NK-92 (cell line): ENCODE data around the gene CPM.

Experiments
- DNase-seq: peaks from one replicate; lab custom pipeline; 2025; ENCODE audit not compliant: unreplicated experiment; lab: John Stamatoyannopoulos, UW

The CPM gene

GRCh38 chr12:68908076-68908475 lies 24.9 kb downstream of the CPM start:
- DNase-seq = no peak

GRCh38 chr12:68905733-68906132 lies 27.2 kb downstream of the CPM start:
- no peak for DNase-seq

- DNase-seq = no peak
These were observed 28.5 kb downstream of the CPM start for GRCh38 chr12:68904351-68904962.

- no peak for DNase-seq
These were observed 29.5 kb downstream of the CPM start for GRCh38 chr12:68903511-68903910.

- DNase-seq = no peak
These were observed 31.4 kb downstream of the CPM start for GRCh38 chr12:68901551-68901950.

- DNase-seq = no peak
These were observed 31.8 kb downstream of the CPM start for GRCh38 chr12:68901145-68901544.

GRCh38 chr12:68900241-68900640 lies 32.7 kb downstream of the CPM start:
- DNase-seq = no peak

GRCh38 chr12:68899251-68899771 lies 33.7 kb downstream of the CPM start:
- no peak for DNase-seq

GRCh38 chr12:68896881-68897540 lies 36.0 kb downstream of the CPM start:
- DNase-seq = no peak

GRCh38 chr12:68894276-68894855 lies 38.6 kb downstream of the CPM start:
- no peak for DNase-seq

GRCh38 chr12:68893741-68894140 lies 39.2 kb downstream of the CPM start:
- no peak for DNase-seq

GRCh38 chr12:68893201-68893600 lies 39.8 kb downstream of the CPM start:
- no peak for DNase-seq

- no peak for DNase-seq
These were observed 41.8 kb downstream of the CPM start for GRCh38 chr12:68891141-68891540.

- DNase-seq = no peak
These were observed 42.3 kb downstream of the CPM start for GRCh38 chr12:68890701-68891113.

GRCh38 chr12:68888243-68888642 lies 44.7 kb downstream of the CPM start:
- no peak for DNase-seq

GRCh38 chr12:68887641-68888040 lies 45.3 kb downstream of the CPM start:
- no peak for DNase-seq

- DNase-seq = no peak
These were observed 46.1 kb downstream of the CPM start for GRCh38 chr12:68886636-68887572.

GRCh38 chr12:68885381-68885780 lies 47.6 kb downstream of the CPM start:
- DNase-seq = no peak

- no peak for DNase-seq
These were observed 48.7 kb downstream of the CPM start for GRCh38 chr12:68884251-68884650.

GRCh38 chr12:68883151-68883550 lies 49.8 kb downstream of the CPM start:
- DNase-seq = no peak

GRCh38 chr12:68882251-68882964 lies 50.6 kb downstream of the CPM start:
- DNase-seq = no peak
